Activated CD4-positive, alpha-beta T cell treated with anti-CD3 and anti-CD28 coated beads, Interleukin-2, amount 10 ng/mL, durations not matched to agents 24 days and 14 days (primary cell): ENCODE results near the gene DYNC2LI1. TPM values are rescaled to one million over a fixed set of nuclear protein-coding genes. Genes with fewer than 3 reads are reported as not detected.

ENCODE experiments used
- DNase-seq: peaks from one replicate; pipeline ENCODE4 v3.0.0; 2022
- H3K27ac Mint-ChIP-seq: one replicate; pipeline ENCODE4 v1.8.0; 2022; ENCODE audit warnings: mild to moderate bottlenecking, mixed read lengths
- H3K27me3 Mint-ChIP-seq: one replicate; pipeline ENCODE4 v1.8.0; 2022; ENCODE audit warnings: mixed read lengths
- H3K36me3 Mint-ChIP-seq: one replicate; pipeline ENCODE4 v1.8.0; 2022; ENCODE audit warnings: low read depth, mild to moderate bottlenecking, mixed read lengths
- H3K4me1 Mint-ChIP-seq: one replicate; pipeline ENCODE4 v1.8.0; 2021; ENCODE audit warnings: mixed read lengths
- H3K4me3 Mint-ChIP-seq: one replicate; pipeline ENCODE4 v1.8.0; 2022; ENCODE audit warnings: mild to moderate bottlenecking, moderate library complexity, mixed read lengths
- H3K9me3 Mint-ChIP-seq: one replicate; pipeline ENCODE4 v1.8.0; 2021; ENCODE audit warnings: mixed read lengths
- intact Hi-C: fragments of 100-400 bp; cut with micrococcal nuclease; formaldehyde crosslinking; loops from one replicate; pipeline ENCODE4 v1.15.1; 2023
- total RNA-seq: library from RNA; stranded (reverse); gene quantifications from 2 replicates; pipeline ENCODE4 v1.2.3, GENCODE V29; 2022

Gene DYNC2LI1
- total RNA-seq, 1 donor from 2014 or later: 9.8 TPM

DNA sequence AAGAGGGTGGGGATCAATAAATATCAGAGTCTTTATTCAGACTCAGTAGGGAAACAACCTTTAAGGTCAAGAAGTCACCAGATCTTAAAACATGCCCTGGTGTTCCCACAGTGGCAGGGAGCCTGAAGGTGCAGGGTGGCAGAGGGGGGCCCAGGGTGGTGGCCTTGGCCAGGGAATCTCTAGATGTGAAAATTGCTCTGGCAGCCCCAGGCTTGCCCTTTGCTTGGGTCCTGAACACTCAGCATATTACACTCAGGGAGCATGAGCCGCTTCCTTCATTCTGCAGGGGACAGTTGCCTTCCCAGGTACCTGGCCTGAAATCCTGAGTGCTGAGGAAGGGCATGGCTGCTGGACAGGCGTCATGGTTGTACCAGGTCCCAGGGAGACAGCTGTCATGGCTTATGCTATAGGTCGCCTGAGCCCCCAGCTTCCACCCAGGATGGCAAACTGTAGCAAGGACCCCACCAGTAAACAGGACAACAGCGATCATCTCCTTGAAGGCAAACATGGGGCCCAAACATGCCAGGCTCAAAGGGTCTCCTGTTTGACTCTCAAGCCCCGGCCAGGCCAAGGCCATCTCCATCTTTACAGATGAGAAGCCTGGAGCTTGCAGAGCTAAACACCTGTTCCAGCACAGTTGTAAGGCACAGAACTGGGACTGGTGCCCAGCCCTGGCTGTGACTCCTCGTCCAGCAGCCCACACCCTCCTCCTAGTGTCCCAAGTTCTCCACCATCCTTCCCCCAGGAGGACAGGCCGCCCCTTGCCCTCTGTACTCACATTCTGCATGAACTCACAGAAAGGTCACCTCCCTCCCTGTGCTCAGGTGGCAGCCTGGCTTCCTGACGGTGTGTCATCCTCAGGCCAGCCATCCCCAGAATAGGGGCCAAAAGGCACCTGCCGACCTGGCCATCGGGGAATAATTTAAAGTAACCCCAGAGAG, 79.6 kb downstream of the DYNC2LI1 start:
- intact Hi-C loops: no loop called here
- DNase-seq: peak; percentile 45
- H3K9me3 Mint-ChIP-seq: no peaks in the 10 kb centered on the region
- H3K4me1 Mint-ChIP-seq: no peaks in the 10 kb centered on the region
- H3K27me3 Mint-ChIP-seq: peaks cover 15% of the 10 kb centered on the region
- H3K27ac Mint-ChIP-seq: no peak overlapping the region
- H3K36me3 Mint-ChIP-seq: no peaks in the 10 kb centered on the region
- H3K4me3 Mint-ChIP-seq: no peak overlapping the region

DNA sequence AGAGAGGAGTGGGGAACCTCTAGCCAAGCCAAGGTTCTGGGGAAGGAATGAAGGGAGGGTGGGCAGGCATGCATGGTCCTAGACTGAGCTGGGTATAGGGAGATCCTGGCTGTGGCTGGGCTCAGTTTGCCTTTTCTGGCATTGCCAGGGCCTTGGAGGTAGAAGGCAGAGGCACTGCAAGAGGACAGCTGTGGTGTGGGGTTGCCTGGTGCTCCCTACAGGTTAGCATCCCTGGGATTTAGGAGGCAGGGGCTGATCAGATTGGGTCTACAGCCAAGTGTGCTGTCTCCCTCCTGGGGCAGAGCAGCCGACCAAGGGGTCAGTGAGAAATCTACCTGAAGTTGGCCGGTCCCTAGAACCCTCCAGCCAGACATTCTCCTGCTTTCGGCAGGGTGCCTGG, 80.8 kb downstream of the DYNC2LI1 start:
- H3K4me1 Mint-ChIP-seq: no peaks in the 10 kb centered on the region
- no peak overlapping the region for H3K27ac Mint-ChIP-seq
- no peaks in the 10 kb centered on the region for H3K36me3 Mint-ChIP-seq
- H3K27me3 Mint-ChIP-seq: peaks cover 15% of the 10 kb centered on the region
- no peak overlapping the region for H3K4me3 Mint-ChIP-seq
- no peak for DNase-seq
- intact Hi-C loops: no loop called here
- H3K9me3 Mint-ChIP-seq: no peaks in the 10 kb centered on the region

DNA sequence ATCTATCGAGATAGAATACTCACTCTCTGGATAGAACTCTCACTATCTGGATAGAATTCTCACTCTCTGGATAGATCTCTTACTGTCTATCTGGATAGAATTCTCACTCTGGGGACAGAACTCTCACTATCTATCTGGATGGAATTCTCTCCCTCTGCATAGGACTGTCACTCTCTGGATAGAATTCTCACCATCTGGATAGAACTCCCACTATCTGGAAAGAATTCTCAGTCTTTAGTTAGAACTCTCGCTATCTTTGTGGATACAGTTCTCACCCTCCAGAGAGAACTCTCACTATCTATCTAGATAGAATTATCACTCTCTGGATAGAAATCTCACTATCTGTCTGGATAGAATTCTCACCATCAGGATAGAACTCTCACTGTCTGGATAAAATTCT, 81.5 kb downstream of the DYNC2LI1 start:
- DNase-seq: no peak
- Mint-ChIP-seq H3K4me1 (no peaks in the 10 kb centered on the region), H3K36me3 (no peaks in the 10 kb centered on the region), H3K9me3 (no peaks in the 10 kb centered on the region), H3K4me3 (no peak overlapping the region), H3K27me3 (peaks cover 15% of the 10 kb centered on the region), H3K27ac (no peak overlapping the region)
- intact Hi-C loops: no loop called here

Other genes with a start within 250 kb of the DYNC2LI1 start
- 41.6 and 55.4 TPM in 2 replicates for gene THADA, start 178.0 kb upstream of the DYNC2LI1 start, total RNA-seq
- gene PLEKHH2, start 136.8 kb upstream of the DYNC2LI1 start, total RNA-seq: 0.52 and 0.65 TPM in 2 replicates
- gene C1GALT1C1L, start 97.6 kb upstream of the DYNC2LI1 start, total RNA-seq: not detected in 2 replicates
- gene ABCG5, start 64.8 kb downstream of the DYNC2LI1 start, total RNA-seq: not detected in 2 replicates
- not detected in 2 replicates for gene ABCG8, start 64.9 kb downstream of the DYNC2LI1 start, total RNA-seq
- 173 and 179 TPM in 2 replicates for gene LRPPRC, start 221.9 kb downstream of the DYNC2LI1 start, total RNA-seq